BE2C (cell line): Measurements from ENCODE around the gene MLEC. TPM values are rescaled to one million over a fixed set of nuclear protein-coding genes. Genes with fewer than 3 reads are reported as not detected.

Source experiments
- DNase-seq: peaks from one replicate; pipeline ENCODE4 v3.0.0-alpha.2; 2020
- H3K27me3 ChIP-seq: fragments of 250-450 bp; sonication (Bioruptor Pico); 2 replicates; pipeline ENCODE4 v1.5.1; 2020; ENCODE audit warnings: mild to moderate bottlenecking
- H3K36me3 ChIP-seq: fragments of 250-450 bp; sonication (Bioruptor Pico); 2 replicates; pipeline ENCODE4 v1.5.1; 2020; ENCODE audit warnings: mild to moderate bottlenecking
- H3K4me1 ChIP-seq: fragments of 250-450 bp; sonication (Bioruptor Pico); 2 replicates; pipeline ENCODE4 v1.5.1; 2020
- H3K4me3 ChIP-seq: 2 replicates; pipeline ENCODE4 v1.5.1; 2011; ENCODE audit warnings: low read depth, low read length
- H3K9me3 ChIP-seq: fragments of 250-450 bp; sonication (Bioruptor Pico); 2 replicates; pipeline ENCODE4 v1.5.1; 2020
- CTCF ChIP-seq: IDR thresholded peaks from 2 replicates; pipeline ENCODE4 v1.5.1; 2012; ENCODE audit warnings: mild to moderate bottlenecking, low read depth, low read length
- polyA plus RNA-seq: library from polyadenylated mRNA; unstranded; fragments of >200 nt; gene quantifications from one replicate; pipeline ENCODE4 v1.2.1, GENCODE V29; 2012; ENCODE audit warnings: low read depth, missing spikeins; ENCODE audit not compliant: insufficient read length, insufficient read depth

Gene MLEC, protein sequence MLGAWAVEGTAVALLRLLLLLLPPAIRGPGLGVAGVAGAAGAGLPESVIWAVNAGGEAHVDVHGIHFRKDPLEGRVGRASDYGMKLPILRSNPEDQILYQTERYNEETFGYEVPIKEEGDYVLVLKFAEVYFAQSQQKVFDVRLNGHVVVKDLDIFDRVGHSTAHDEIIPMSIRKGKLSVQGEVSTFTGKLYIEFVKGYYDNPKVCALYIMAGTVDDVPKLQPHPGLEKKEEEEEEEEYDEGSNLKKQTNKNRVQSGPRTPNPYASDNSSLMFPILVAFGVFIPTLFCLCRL
- polyA plus RNA-seq: 81.1 TPM

- Histone ChIP-seq H3K36me3 (no peaks in the 10 kb centered on the region), H3K4me3 (peak within 1 kb of the TSS; percentile 95), H3K27me3 (no peaks in the 10 kb centered on the region), H3K9me3 (no peaks in the 10 kb centered on the region), H3K4me1 (no peaks in the 10 kb centered on the region)
- DNase-seq: peak; percentile 99
- no peak for TF ChIP-seq CTCF
Observed at GRCh38 chr12:120686690-120687577, at the start of gene MLEC. Gene MLEC, plus strand, starts transcription at chr12:120687149. Its CDS starts 148 bp downstream, at chr12:120687297.

- Histone ChIP-seq H3K9me3 (no peaks in the 10 kb centered on the region), H3K27me3 (peaks cover 28% of the 10 kb centered on the region), H3K36me3 (no peaks in the 10 kb centered on the region), H3K4me1 (peaks cover 3% of the 10 kb centered on the region; the same call in 1 of the 2 replicates), H3K4me3 (peak within 1 kb of the TSS; percentile 52)
- peak; percentile 66 for DNase-seq
- peak; percentile 37 for TF ChIP-seq CTCF
Observed at GRCh38 chr12:120639771-120640721, 46.9 kb upstream of the MLEC start, which contains the start of gene CABP1. Gene CABP1, plus strand, starts transcription at chr12:120640626. Its CDS starts 60 bp downstream, at chr12:120640686.

- Histone ChIP-seq H3K4me3 (peak overlapping the region; percentile 48), H3K27me3 (peaks cover 28% of the 10 kb centered on the region), H3K36me3 (no peaks in the 10 kb centered on the region), H3K9me3 (no peaks in the 10 kb centered on the region), H3K4me1 (peaks cover 3% of the 10 kb centered on the region; the same call in 1 of the 2 replicates)
- TF ChIP-seq CTCF: no peak
- no peak for DNase-seq
Observed at GRCh38 chr12:120640861-120641833, 45.8 kb upstream of the MLEC start.

GRCh38 chr12:120642121-120642520 lies 44.8 kb upstream of the MLEC start:
- no peak for TF ChIP-seq CTCF
- Histone ChIP-seq H3K36me3 (no peaks in the 10 kb centered on the region), H3K27me3 (peaks cover 28% of the 10 kb centered on the region)

DNA sequence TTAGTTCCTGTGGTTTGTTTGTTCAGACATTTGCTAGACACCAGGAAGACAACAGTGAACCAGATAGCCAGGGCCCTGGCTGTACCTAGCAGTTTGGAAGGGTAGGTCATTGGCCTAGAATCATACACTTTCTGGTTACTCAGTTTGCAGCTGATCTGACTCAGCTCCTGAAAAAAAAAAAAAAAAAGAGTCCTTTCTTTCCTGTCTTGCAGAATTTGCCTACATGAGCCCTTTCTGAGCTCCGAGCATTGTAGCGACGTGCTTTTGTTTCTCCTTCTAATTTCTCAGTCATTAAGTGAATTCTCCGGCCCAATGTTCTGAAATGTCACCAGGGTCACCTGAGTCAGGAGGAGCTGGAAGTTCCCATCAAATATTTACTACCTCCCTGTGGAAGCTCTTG lies 44.1 kb upstream of the MLEC start:
- no peak for DNase-seq
- Histone ChIP-seq H3K9me3 (no peaks in the 10 kb centered on the region), H3K36me3 (no peaks in the 10 kb centered on the region), H3K27me3 (peaks cover 28% of the 10 kb centered on the region), H3K4me3 (no peak overlapping the region), H3K4me1 (peaks cover 3% of the 10 kb centered on the region; the same call in 1 of the 2 replicates)
- TF ChIP-seq CTCF: no peak

More at GRCh38 chr12:120642121-120642520, 44.8 kb upstream of the MLEC start:
- no peak for DNase-seq
- no peak overlapping the region for H3K4me3 ChIP-seq
- H3K9me3 ChIP-seq: no peaks in the 10 kb centered on the region
- peaks cover 3% of the 10 kb centered on the region; the same call in 1 of the 2 replicates for H3K4me1 ChIP-seq
